GM19372 (cell line): ENCODE measurements around the gene PCDH17.

Experiments
- ATAC-seq: cut with Tn5 transposase; IDR thresholded peaks from one replicate; pipeline ENCODE4 v1.9.1; 2021; ENCODE audit warnings: mild to moderate bottlenecking, low read depth, moderate library complexity; ENCODE audit not compliant: unreplicated experiment

The PCDH17 gene

GRCh38 chr13:57635541-57636085 is 4.1 kb downstream of the PCDH17 start:
- no peak for ATAC-seq

DNA sequence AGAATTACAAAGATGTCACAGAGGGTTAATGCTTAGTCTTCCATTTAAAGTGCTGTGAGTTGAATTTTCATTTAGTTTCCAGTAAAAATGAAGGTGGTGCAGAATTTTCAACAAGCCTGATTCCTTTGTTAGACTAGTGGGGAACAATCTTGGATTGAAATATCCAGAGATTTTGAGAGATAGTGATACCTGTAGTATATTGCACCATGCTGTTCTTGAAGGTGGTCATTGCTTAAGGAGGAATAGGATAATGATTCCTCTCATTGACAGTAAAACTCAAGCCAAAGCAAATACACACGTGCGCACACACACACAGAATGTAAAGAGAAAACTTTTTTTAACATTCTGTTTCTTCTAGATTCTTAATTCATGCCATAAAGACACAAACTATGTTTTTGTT is 5.3 kb downstream of the PCDH17 start:
- ATAC-seq = no peak

DNA sequence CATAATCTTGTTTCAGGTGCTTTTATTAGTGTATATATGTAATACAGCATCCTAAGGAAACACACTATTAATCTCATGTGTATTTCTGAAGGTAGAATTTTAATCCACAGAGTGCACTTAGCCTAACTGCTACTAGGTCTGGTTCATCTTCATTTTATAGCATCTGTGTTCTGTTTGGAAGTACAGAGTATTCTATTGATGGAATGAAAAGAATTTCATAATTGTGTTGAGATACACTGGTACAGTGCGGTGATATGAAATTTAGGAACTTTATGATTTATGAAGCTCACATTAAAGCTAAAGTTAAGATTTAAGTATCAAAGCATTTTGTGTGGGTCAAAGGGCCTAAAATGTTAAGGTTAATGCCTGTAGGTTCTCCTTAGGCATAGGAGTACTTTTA is 6.0 kb downstream of the PCDH17 start:
- no peak for ATAC-seq

- ATAC-seq = no peak
These were observed 6.8 kb downstream of the PCDH17 start for GRCh38 chr13:57638186-57638890.

- ATAC-seq = no peak
These were observed 9.1 kb downstream of the PCDH17 start for GRCh38 chr13:57640607-57641006.

- no peak for ATAC-seq
These were observed 9.5 kb downstream of the PCDH17 start for GRCh38 chr13:57641051-57641450.

- ATAC-seq = no peak
These were observed 12.6 kb downstream of the PCDH17 start for GRCh38 chr13:57644106-57644505.

DNA sequence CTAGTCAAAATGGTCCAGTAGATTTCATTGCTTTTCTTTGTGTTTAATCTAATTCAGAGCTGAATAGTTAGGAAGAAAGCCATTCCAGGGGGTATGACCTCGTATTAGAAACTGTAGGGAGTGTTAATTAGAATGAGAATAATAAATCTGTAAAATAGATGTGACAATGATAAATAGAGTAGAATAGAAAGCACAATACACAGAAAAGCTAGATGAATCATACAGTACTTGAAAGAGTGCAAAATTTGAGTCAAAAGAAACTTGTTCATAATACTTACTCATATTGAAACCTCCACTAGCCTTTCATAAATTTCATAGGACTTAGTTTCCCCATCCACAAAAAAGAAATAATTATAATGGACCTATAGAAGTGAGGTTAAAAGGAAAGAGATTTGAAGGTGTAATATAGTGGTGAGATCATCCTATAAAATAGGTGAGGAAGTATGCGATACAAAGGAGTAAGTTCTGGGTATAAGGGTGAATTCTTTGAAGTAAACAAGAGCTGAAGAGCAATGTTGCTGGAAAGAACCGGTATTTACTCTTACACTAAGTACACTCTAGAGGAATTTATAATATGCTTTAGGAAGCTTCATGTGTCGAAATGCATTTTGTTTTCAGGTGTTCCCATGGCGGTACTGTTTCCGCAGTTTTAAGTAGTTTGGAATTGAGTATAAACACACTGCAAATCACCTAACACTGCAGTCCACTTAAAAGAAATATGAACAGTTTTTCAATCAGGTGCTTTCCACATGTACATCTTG is 21.9 kb downstream of the PCDH17 start:
- no peak for ATAC-seq

- ATAC-seq = no peak
These were observed 33.9 kb downstream of the PCDH17 start for GRCh38 chr13:57665481-57665880.

- no peak for ATAC-seq
These were observed 34.8 kb downstream of the PCDH17 start for GRCh38 chr13:57666131-57666953.

GRCh38 chr13:57672168-57672567 is 40.6 kb downstream of the PCDH17 start:
- ATAC-seq = no peak

GRCh38 chr13:57673197-57673596 is 41.7 kb downstream of the PCDH17 start:
- ATAC-seq = no peak

GRCh38 chr13:57675526-57675925 is 44.0 kb downstream of the PCDH17 start:
- no peak for ATAC-seq

GRCh38 chr13:57680609-57681008 is 49.1 kb downstream of the PCDH17 start:
- no peak for ATAC-seq

GRCh38 chr13:57682128-57682716 is 50.7 kb downstream of the PCDH17 start:
- no peak for ATAC-seq

GRCh38 chr13:57698851-57699250 is 67.3 kb downstream of the PCDH17 start:
- no peak for ATAC-seq

DNA sequence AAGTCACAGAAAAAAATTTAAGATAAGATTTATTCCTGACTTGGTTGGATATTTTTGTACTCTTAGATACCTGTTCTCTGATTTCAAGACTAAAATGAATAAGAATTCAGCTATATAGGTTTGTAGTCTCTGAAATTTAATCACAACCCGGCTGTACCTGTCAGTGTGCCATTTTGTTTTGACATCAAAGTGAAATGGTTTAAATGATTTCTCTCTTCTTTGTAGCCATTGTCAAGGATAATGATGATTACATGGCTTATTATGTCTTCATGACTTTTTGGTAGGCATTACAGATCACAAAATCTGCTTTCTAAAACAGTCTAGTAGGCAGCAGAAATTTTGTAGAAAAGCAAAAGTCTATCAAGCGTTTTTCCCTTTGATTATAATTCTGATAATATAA is 72.5 kb downstream of the PCDH17 start:
- ATAC-seq = no peak

DNA sequence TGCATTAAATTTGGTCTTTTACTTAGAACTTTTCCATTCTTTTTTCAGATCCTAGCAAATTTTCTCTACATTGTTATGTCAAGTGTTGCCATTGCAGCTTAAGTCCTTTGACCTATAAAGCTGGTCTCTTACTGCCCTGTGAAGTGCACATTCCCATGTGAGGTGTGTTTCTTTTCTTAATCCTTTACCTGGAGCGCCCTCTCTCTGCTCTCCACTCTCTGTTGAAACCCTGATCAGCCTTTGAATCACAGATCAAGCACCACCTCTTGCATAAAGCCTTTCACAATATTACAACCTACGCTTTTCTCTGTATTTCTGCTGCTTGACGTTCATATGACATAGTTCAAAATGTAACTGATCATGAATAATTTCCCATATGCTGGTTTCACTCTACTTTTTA is 84.8 kb downstream of the PCDH17 start:
- no peak for ATAC-seq

- ATAC-seq = no peak
These were observed 93.1 kb downstream of the PCDH17 start for GRCh38 chr13:57724486-57725272.

- ATAC-seq = no peak
These were observed 93.9 kb downstream of the PCDH17 start for GRCh38 chr13:57725480-57725879.
